IMR-90 (cell line): ENCODE data around the gene SLC9A9. TPM values are rescaled to one million over a fixed set of nuclear protein-coding genes. Genes with fewer than 3 reads are reported as not detected.

Experiments used
- ATAC-seq: fragments of 200-7000 bp; cut with Tn5 transposase; 2 replicates; pipeline ENCODE4 v1.9.1; 2020; ENCODE audit warnings: low read depth, mild to moderate bottlenecking, moderate library complexity
- BruUV-seq: library from RNA; stranded (reverse); fragments of 400-500 nt; replicated peaks from 2 replicates; lab custom pipeline; 2021; lab: Mats Ljungman, UMichigan
- CTCF ChIA-PET: fragments of 300-600 bp; formaldehyde crosslinking; extraction: SDS; loops from one replicate; lab custom pipeline; 2021; ENCODE audit warnings: antibody characterized with exemption; lab: Yijun Ruan, JAX
- POLR2A ChIA-PET: fragments of 300-600 bp; sonication (Branson Sonifier 250); formaldehyde crosslinking; loops from one replicate; lab custom pipeline; 2022; ENCODE audit warnings: antibody characterized with exemption; ENCODE audit not compliant: unreplicated experiment; lab: Charles Lee
- DNase-seq: peaks from one replicate; pipeline ENCODE4 v3.0.0; 2013
- H2AFZ ChIP-seq: replicated peaks from 2 replicates; pipeline ENCODE3; 2013; ENCODE audit warnings: low read length, mild to moderate bottlenecking; ENCODE audit not compliant: poor library complexity
- H2AK5ac ChIP-seq: 2 replicates; pipeline ENCODE4 v1.6.1; 2013; ENCODE audit warnings: low read depth, low read length, inconsistent platforms
- H2AK9ac ChIP-seq: replicated peaks from 2 replicates; pipeline ENCODE3; 2013; ENCODE audit warnings: mild to moderate bottlenecking, low read depth, low read length, moderate library complexity; ENCODE audit not compliant: poor library complexity
- H2BK120ac ChIP-seq: 2 replicates; pipeline ENCODE4 v1.6.1; 2013; ENCODE audit warnings: low read depth, low read length, inconsistent platforms
- H2BK15ac ChIP-seq: 3 replicates; pipeline ENCODE4 v1.6.1; 2013; ENCODE audit warnings: low read depth, low read length, inconsistent platforms
- H2BK20ac ChIP-seq: 2 replicates; pipeline ENCODE4 v1.6.1; 2013; ENCODE audit warnings: low read depth, mild to moderate bottlenecking, inconsistent platforms, low read length, moderate library complexity
- H2BK5ac ChIP-seq: 2 replicates; pipeline ENCODE4 v1.6.1; 2013; ENCODE audit warnings: mild to moderate bottlenecking, low read depth, low read length, inconsistent platforms; ENCODE audit not compliant: poor library complexity, severe bottlenecking
- H3K14ac ChIP-seq: replicated peaks from 2 replicates; pipeline ENCODE4 v1.6.1; 2013; ENCODE audit warnings: low read depth, low read length, inconsistent platforms
- H3K18ac ChIP-seq: 2 replicates; pipeline ENCODE4 v1.6.1; 2013; ENCODE audit warnings: low read depth, low read length, control low read depth
- H3K23ac ChIP-seq: 2 replicates; pipeline ENCODE4 v1.6.1; 2013; ENCODE audit warnings: low read depth, low read length, inconsistent platforms
- H3K27ac ChIP-seq: 2 replicates; pipeline ENCODE4 v1.5.1; 2013; ENCODE audit warnings: mild to moderate bottlenecking, control low read depth, low read length; ENCODE audit not compliant: insufficient read depth
- H3K27me3 ChIP-seq: 2 replicates; pipeline ENCODE4 v1.6.1; 2013; ENCODE audit warnings: low read length; ENCODE audit not compliant: control insufficient read depth, insufficient read depth
- H3K36me3 ChIP-seq: 2 replicates; pipeline ENCODE4 v1.6.1; 2013; ENCODE audit warnings: low read length, mixed read lengths; ENCODE audit not compliant: control insufficient read depth, insufficient read depth
- H3K4ac ChIP-seq: 2 replicates; pipeline ENCODE4 v1.6.1; 2013; ENCODE audit warnings: low read depth, low read length, inconsistent platforms
- H3K4me1 ChIP-seq: 2 replicates; pipeline ENCODE4 v1.6.1; 2013; ENCODE audit warnings: low read length, mixed read lengths; ENCODE audit not compliant: control insufficient read depth, insufficient read depth
- H3K4me2 ChIP-seq: 2 replicates; pipeline ENCODE4 v1.6.1; 2013; ENCODE audit warnings: low read depth, mild to moderate bottlenecking, control low read depth, low read length, moderate library complexity
- H3K4me3 ChIP-seq: 2 replicates; pipeline ENCODE4 v1.5.1; 2013; ENCODE audit warnings: low read depth, mild to moderate bottlenecking, control low read depth, low read length, moderate library complexity; ENCODE audit not compliant: insufficient read depth
- H3K56ac ChIP-seq: 2 replicates; pipeline ENCODE4 v1.6.1; 2013; ENCODE audit warnings: low read length, inconsistent platforms; ENCODE audit not compliant: insufficient read depth; ENCODE audit errors: extremely low read depth
- H3K79me1 ChIP-seq, 2 experiments: 2 replicates each; pipeline ENCODE4 v1.6.1; 2013; ENCODE audit warnings: low read length in 2 of 2, inconsistent platforms in 1 of 2, low read depth in 1 of 2
- H3K9ac ChIP-seq: 2 replicates; pipeline ENCODE4 v1.6.1; 2013; ENCODE audit warnings: low read depth, low read length, control low read depth
- H3K9me1 ChIP-seq: 2 replicates; pipeline ENCODE4 v1.6.1; 2013; ENCODE audit warnings: low read length, inconsistent platforms; ENCODE audit not compliant: insufficient read depth
- H3K9me3 ChIP-seq: 2 replicates; pipeline ENCODE4 v1.6.1; 2013; ENCODE audit warnings: low read length; ENCODE audit not compliant: control insufficient read depth, insufficient read depth
- H4K20me1 ChIP-seq: 2 replicates; pipeline ENCODE4 v1.6.1; 2013; ENCODE audit warnings: low read length, inconsistent platforms; ENCODE audit not compliant: insufficient read depth
- H4K5ac ChIP-seq: 2 replicates; pipeline ENCODE4 v1.6.1; 2013; ENCODE audit warnings: mild to moderate bottlenecking, low read depth, low read length, control low read depth
- H4K8ac ChIP-seq, 2 experiments: 2 replicates each; pipeline ENCODE4 v1.6.1; 2013; ENCODE audit warnings: low read depth in 2 of 2, low read length in 2 of 2, control low read depth in 1 of 2, inconsistent platforms in 1 of 2
- H4K91ac ChIP-seq: 2 replicates; pipeline ENCODE4 v1.6.1; 2013; ENCODE audit warnings: low read depth, low read length, inconsistent platforms; ENCODE audit not compliant: insufficient read depth
- NFE2L2 ChIP-seq: fragments of 150-350 bp; IDR thresholded peaks from 2 replicates; pipeline ENCODE4 v1.6.1; 2016; ENCODE audit warnings: low read depth, mild to moderate bottlenecking, low read length
- POLR2A ChIP-seq: IDR thresholded peaks from 2 replicates; pipeline ENCODE4 v1.6.1; 2012; ENCODE audit warnings: mild to moderate bottlenecking, low read depth, low read length
- RCOR1 ChIP-seq: IDR thresholded peaks from 2 replicates; pipeline ENCODE4 v1.6.1; 2012; ENCODE audit warnings: mild to moderate bottlenecking, low read length, improper control_type of control experiment; ENCODE audit not compliant: insufficient replicate concordance
- WGBS, 2 experiments: methylation state at CpG; one replicate each; pipeline versions ENCODE4 v1.1.5 to v1.1.7; 2013; ENCODE audit warnings: missing lambda C conversion rate in 2 of 2; ENCODE audit not compliant: insufficient read length in 1 of 2; ENCODE audit errors: extremely low coverage in 2 of 2; 5-methylcytosine and 5-hydroxymethylcytosine counted together
- dilution Hi-C: fragments of 300-500 bp; cut with HindIII; formaldehyde crosslinking; loops from one replicate; pipeline ENCODE4 v1.14.3; 2018; ENCODE audit warnings: low sequenced_read_pairs; ENCODE audit not compliant: unreplicated experiment
- in situ Hi-C: fragments of 300-500 bp; cut with MboI; formaldehyde crosslinking; loops from 3 replicates; pipeline ENCODE4 v1.14.3; 2019; ENCODE audit warnings: low sequenced_read_pairs, inconsistent platforms, mixed read lengths
- intact Hi-C: fragments of 100-400 bp; cut with micrococcal nuclease; formaldehyde crosslinking; loops from 2 replicates; pipeline ENCODE4 v1.10.0; 2022
- polyA plus RNA-seq, 3 experiments: library from polyadenylated mRNA; depleted of rRNA; stranded (reverse); fragments of >200 nt; gene quantifications; 2 replicates each; pipeline ENCODE4 v1.2.3, GENCODE V29; 2012; ENCODE audit warnings: low replicate concordance in 1 of 3
- total RNA-seq: library from RNA; depleted of rRNA; stranded (reverse); fragments of >200 nt; gene quantifications from 2 replicates; pipeline ENCODE4 v1.2.3, GENCODE V29; 2012
- TF ChIP-seq, protein P1 (sequence below): fragments of 150-350 bp; IDR thresholded peaks from 2 replicates; pipeline ENCODE4 v1.6.1; 2016; ENCODE audit warnings: low read depth, mild to moderate bottlenecking, low read length, moderate library complexity, borderline replicate concordance

SLC9A9 gene
- total and polyA plus RNA-seq, 2 of the 4 experiments (the other 2 are of a cell fraction), result 1.4 to 2.3 TPM

DNA sequence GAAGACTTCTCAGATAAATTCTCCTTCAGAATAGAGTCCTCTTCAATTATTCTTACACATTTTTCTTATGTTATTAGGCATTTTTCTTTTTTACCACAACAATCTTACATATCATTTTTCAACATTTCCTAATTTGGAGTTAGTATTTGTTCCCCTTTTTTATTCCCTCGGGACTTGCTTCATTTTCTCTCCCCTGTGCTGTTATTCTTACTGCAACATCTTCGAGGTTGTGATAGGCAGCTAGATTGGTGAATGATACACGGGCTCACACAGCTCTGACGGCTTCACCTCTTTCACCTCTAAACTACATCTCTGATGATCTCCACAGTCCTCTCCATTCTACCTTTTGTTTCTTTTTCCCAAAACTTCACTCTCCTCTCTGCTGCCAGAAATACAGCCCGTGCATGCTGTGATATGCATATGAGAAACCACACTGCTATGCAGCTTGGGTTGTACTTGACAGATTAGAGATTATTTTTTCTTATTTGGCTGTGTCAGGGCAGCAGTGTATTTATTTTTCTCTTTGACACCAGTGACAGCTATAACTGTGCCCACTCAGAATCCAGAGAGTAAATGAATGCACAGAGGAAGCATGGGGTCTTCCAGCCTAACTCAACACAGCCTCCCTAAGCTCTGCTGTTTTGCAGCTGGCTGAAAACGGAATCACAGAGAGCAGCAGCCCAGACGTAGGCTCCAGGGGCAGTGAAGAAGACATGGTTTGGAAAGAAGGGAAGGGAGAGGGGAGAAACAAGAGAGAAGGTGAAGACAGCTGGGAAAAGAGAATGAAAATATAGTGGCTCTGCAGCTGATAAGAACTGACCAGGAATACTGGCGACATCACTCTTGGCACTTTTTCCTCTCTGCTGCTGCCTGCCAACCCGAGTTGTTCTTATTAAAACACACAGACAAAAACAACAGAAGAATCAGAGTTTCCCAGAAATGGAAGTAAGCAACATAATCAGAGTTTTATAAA, 61.8 kb downstream of the SLC9A9 start:
- WGBS, 2 experiments, result 80% methylated on average over 1 of the region's 9 CpGs; no CpG with 5 or more reads in 1 of the 2 experiments
- H3K23ac ChIP-seq, result no peak overlapping the region
- intact Hi-C loops, result no loop called here
- no peak overlapping the region for H2AK9ac ChIP-seq
- no peaks in the 10 kb centered on the region for H4K20me1 ChIP-seq
- H4K5ac ChIP-seq, result no peak overlapping the region; the same call in 1 of the 2 replicates
- H3K36me3 ChIP-seq, result no peaks in the 10 kb centered on the region
- H3K14ac ChIP-seq, result no peak overlapping the region
- H2BK15ac ChIP-seq, result no peak overlapping the region
- ChIA-PET CTCF (no interaction called here), POLR2A (no interaction called here)
- no peaks in the 10 kb centered on the region for H3K9me3 ChIP-seq
- H2AK5ac ChIP-seq, result no peak overlapping the region
- TF ChIP-seq RCOR1 (no peak), NFE2L2 (no peak), POLR2A (no peak)
- TF ChIP-seq, protein P1, sequence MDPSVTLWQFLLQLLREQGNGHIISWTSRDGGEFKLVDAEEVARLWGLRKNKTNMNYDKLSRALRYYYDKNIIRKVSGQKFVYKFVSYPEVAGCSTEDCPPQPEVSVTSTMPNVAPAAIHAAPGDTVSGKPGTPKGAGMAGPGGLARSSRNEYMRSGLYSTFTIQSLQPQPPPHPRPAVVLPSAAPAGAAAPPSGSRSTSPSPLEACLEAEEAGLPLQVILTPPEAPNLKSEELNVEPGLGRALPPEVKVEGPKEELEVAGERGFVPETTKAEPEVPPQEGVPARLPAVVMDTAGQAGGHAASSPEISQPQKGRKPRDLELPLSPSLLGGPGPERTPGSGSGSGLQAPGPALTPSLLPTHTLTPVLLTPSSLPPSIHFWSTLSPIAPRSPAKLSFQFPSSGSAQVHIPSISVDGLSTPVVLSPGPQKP, result no peak
- no TSS peak for BruUV-seq
- H4K91ac ChIP-seq, result no peak overlapping the region
- no peak overlapping the region; the same call in 1 of the 2 replicates for H3K9ac ChIP-seq
- dilution Hi-C loops, result no loop called here
- DNase-seq, result peak; percentile 17
- H3K18ac ChIP-seq, result no peak overlapping the region
- no peak overlapping the region for H2BK5ac ChIP-seq
- peak overlapping the region; percentile 66 for H2AFZ ChIP-seq
- in situ Hi-C loops, result no loop called here
- H4K8ac ChIP-seq, result no peak overlapping the region
- H3K79me1 ChIP-seq, result no peaks in the 10 kb centered on the region
- H3K9me1 ChIP-seq, result no peaks in the 10 kb centered on the region
- H3K27me3 ChIP-seq, result no peaks in the 10 kb centered on the region
- no peak overlapping the region for H3K56ac ChIP-seq
- H3K4me2 ChIP-seq, result peak overlapping the region; percentile 52; the same call in 1 of the 2 replicates
- no peak overlapping the region for H3K4ac ChIP-seq
- H3K27ac ChIP-seq, result peak overlapping the region; percentile 28; the same call in 1 of the 2 replicates
- H3K4me1 ChIP-seq, result peaks cover 1% of the 10 kb centered on the region; the same call in 1 of the 2 replicates
- no peak overlapping the region for H2BK20ac ChIP-seq
- no peak overlapping the region; the same call in 1 of the 2 replicates for H3K4me3 ChIP-seq
- ATAC-seq, result peak; percentile 84
- no peak overlapping the region for H2BK120ac ChIP-seq
